Thoracic aorta (tissue), 2 donors: ENCODE data around the gene MAGEC1. TPM values are rescaled to one million over a fixed set of nuclear protein-coding genes. Genes with fewer than 3 reads are reported as not detected.

Experiments
- ATAC-seq: fragments of 150-250 bp; one replicate; pipeline ENCODE4 v1.8.0; 2017; ENCODE audit warnings: low read depth; ENCODE audit not compliant: insufficient number of reproducible peaks, low FRiP score
- DNase-seq: peaks from one replicate; pipeline ENCODE4 v3.0.0-alpha.2; 2020; ENCODE audit warnings: low spot score
- H3K27ac ChIP-seq, 2 donors: fragments of 200-600 bp; sonication (generic); 1 replicate in 1 of 2; 2 replicates in 1 of 2; pipeline ENCODE4 v1.5.1; 2016; ENCODE audit warnings: mild to moderate bottlenecking in 2 of 2, moderate library complexity in 2 of 2
- H3K27me3 ChIP-seq: fragments of 200-600 bp; sonication (generic); replicated peaks from 2 replicates; pipeline ENCODE4 v1.6.0; 2016; ENCODE audit warnings: mild to moderate bottlenecking; ENCODE audit not compliant: insufficient read depth
- H3K36me3 ChIP-seq: fragments of 200-600 bp; sonication (generic); one replicate; pipeline ENCODE4 v1.5.1; 2016
- H3K4me1 ChIP-seq, 2 donors: fragments of 200-600 bp; sonication (generic); 1 replicate in 1 of 2; 2 replicates in 1 of 2; pipeline versions ENCODE4 v1.5.1 to v1.6.0; 2016; ENCODE audit warnings: low read depth in 2 of 2, mild to moderate bottlenecking in 1 of 2; ENCODE audit not compliant: control insufficient read depth in 1 of 2
- H3K4me3 ChIP-seq: fragments of 200-600 bp; sonication (generic); 2 replicates; pipeline ENCODE4 v1.5.1; 2016; ENCODE audit warnings: mild to moderate bottlenecking
- H3K9me3 ChIP-seq: fragments of 200-600 bp; sonication (generic); 2 replicates; pipeline ENCODE4 v1.5.1; 2016
- CTCF ChIP-seq: fragments of 200-600 bp; sonication (generic); IDR thresholded peaks from one replicate; pipeline ENCODE4 v1.5.1; 2019; ENCODE audit warnings: antibody characterized with exemption
- total RNA-seq, 2 donors: library from RNA; depleted of rRNA; stranded (reverse); fragments of >200 nt; gene quantifications; one replicate each; pipeline versions ENCODE4 v1.1.0 to v1.2.3, GENCODE V29; 2016

The MAGEC1 gene
- total RNA-seq, 2 donors from 2014 or later = not detected

DNA sequence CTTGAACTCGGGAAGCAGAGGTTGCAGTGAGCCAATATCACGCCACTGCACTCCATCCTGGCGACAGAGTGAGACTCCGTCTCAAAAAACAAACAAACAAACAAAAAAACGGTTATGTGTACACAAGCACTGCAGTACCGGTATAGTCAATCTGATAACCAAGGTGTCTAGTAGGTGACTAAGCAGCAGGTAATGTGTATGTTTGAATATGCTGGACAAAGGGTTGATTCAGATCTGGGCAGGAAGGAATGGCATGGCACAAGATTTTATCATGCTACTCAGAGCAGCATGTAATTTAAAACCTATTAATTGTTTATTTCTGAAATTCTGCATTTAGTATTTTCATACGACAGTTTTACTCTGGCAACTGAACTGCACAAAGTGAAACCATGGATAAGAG is 41.7 kb downstream of the MAGEC1 start:
- no peak overlapping the region for H3K27ac ChIP-seq
- no peaks in the 10 kb centered on the region for H3K4me1 ChIP-seq
- H3K36me3 ChIP-seq = no peaks in the 10 kb centered on the region
- no peak for TF ChIP-seq CTCF
- H3K4me3 ChIP-seq = no peak overlapping the region
- DNase-seq (no peak), ATAC-seq (no peak)
- no peaks in the 10 kb centered on the region for H3K27me3 ChIP-seq
- H3K9me3 ChIP-seq = no peaks in the 10 kb centered on the region

- H3K4me1 ChIP-seq = no peaks in the 10 kb centered on the region
- H3K27me3 ChIP-seq = no peaks in the 10 kb centered on the region
- no peak for TF ChIP-seq CTCF
- H3K4me3 ChIP-seq = no peak overlapping the region
- no peaks in the 10 kb centered on the region for H3K36me3 ChIP-seq
- DNase-seq (no peak), ATAC-seq (no peak)
- no peak overlapping the region for H3K27ac ChIP-seq
- no peaks in the 10 kb centered on the region for H3K9me3 ChIP-seq
Measured at GRCh38 chrX:141947350-141947749, 43.7 kb downstream of the MAGEC1 start.

GRCh38 chrX:141952603-141953002 is 48.9 kb downstream of the MAGEC1 start:
- no peaks in the 10 kb centered on the region for H3K4me1 ChIP-seq
- no peaks in the 10 kb centered on the region for H3K27me3 ChIP-seq
- ATAC-seq (no peak), DNase-seq (no peak)
- H3K36me3 ChIP-seq = no peaks in the 10 kb centered on the region
- no peak overlapping the region for H3K27ac ChIP-seq
- no peak overlapping the region for H3K4me3 ChIP-seq
- H3K9me3 ChIP-seq = no peaks in the 10 kb centered on the region
- no peak for TF ChIP-seq CTCF

DNA sequence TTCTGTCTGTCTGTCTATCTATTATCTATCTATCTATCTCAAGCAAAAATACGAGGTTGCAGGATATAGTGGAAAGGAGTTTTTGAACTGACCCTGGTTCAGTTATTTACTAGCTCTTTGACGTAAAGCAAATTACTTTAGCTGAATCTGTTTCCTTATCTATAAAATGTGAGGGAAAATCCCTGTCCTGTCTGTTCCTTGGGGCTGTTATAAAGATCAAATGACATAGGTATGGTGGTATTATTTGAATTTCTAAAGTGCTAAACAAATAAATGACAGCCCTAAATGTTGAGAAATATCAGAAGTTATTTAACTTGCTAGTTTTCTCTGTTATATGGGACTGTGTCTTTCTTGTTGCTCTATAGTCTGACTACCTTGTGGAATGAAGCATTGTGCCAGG is 55.0 kb downstream of the MAGEC1 start:
- ATAC-seq (no peak), DNase-seq (no peak)
- Histone ChIP-seq H3K4me1 (peaks cover 0 to 6% of the 10 kb centered on the region in 2 donors), H3K27me3 (no peaks in the 10 kb centered on the region), H3K4me3 (no peak overlapping the region), H3K9me3 (no peaks in the 10 kb centered on the region), H3K36me3 (no peaks in the 10 kb centered on the region), H3K27ac (no peak overlapping the region)
- no peak for TF ChIP-seq CTCF

Other genes starting within 250 kb of the MAGEC1 start
- gene SPANXD, start 205.2 kb upstream of the MAGEC1 start, total RNA-seq = not detected
- 1 to 10 TPM; 1.8 to 9.5 TPM for gene MAGEC3, start 65.6 kb upstream of the MAGEC1 start, total RNA-seq